ENCODE measurements around the gene BNC1. TPM values are rescaled to one million over a fixed set of nuclear protein-coding genes. Genes with fewer than 3 reads are reported as not detected.

BNC1 gene
- total RNA-seq, 1 donor from 2014 or later, result not detected

DNA sequence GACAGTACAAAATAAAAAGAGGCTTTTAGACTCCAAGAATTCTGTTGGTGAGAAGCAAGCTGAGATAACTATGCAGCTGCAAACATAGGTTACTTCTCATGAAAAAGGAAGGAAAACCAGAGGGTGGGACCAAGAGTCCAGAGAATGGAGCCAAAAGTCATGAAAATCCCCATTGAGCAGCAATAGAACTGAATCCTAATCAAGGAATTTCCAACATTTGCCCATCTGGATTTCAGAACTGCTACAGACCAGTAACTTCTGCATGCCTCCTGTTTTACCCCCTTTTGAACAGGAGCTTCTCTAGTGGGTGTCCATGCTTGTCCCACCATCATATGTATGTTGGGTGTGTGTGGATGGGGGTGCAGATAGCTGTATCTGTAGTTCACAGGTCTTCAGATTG lies 33.6 kb upstream of the BNC1 start:
- Mint-ChIP-seq H3K9me3 (no peaks in the 10 kb centered on the region), H3K36me3 (ENCODE audit: low read depth) (no peaks in the 10 kb centered on the region), H3K4me3 (no peak overlapping the region), H3K4me1 (no peaks in the 10 kb centered on the region), H3K27me3 (no peaks in the 10 kb centered on the region), H3K27ac (no peak overlapping the region)
- DNase-seq, result no peak
- intact Hi-C loops (cut with micrococcal nuclease), result no loop called here
- POLR2A ChIA-PET, result no interaction called here
- TF ChIP-seq CTCF (IDR thresholded peaks at IDR 0.05), result no peak
- no peak for ATAC-seq (ENCODE audit: low read depth)
- CTCF ChIA-PET, result no interaction called here

GRCh38 chr15:83312071-83312470 lies 27.6 kb upstream of the BNC1 start:
- ATAC-seq (ENCODE audit: low read depth) (no peak), DNase-seq (no peak)
- TF ChIP-seq CTCF (IDR thresholded peaks at IDR 0.05), result no peak
- POLR2A ChIA-PET, result no interaction called here
- Mint-ChIP-seq H3K27me3 (no peaks in the 10 kb centered on the region), H3K4me3 (no peak overlapping the region), H3K9me3 (no peaks in the 10 kb centered on the region), H3K27ac (no peak overlapping the region), H3K36me3 (ENCODE audit: low read depth) (no peaks in the 10 kb centered on the region), H3K4me1 (no peaks in the 10 kb centered on the region)
- CTCF ChIA-PET, result no interaction called here
- intact Hi-C loops (cut with micrococcal nuclease), result no loop called here

DNA sequence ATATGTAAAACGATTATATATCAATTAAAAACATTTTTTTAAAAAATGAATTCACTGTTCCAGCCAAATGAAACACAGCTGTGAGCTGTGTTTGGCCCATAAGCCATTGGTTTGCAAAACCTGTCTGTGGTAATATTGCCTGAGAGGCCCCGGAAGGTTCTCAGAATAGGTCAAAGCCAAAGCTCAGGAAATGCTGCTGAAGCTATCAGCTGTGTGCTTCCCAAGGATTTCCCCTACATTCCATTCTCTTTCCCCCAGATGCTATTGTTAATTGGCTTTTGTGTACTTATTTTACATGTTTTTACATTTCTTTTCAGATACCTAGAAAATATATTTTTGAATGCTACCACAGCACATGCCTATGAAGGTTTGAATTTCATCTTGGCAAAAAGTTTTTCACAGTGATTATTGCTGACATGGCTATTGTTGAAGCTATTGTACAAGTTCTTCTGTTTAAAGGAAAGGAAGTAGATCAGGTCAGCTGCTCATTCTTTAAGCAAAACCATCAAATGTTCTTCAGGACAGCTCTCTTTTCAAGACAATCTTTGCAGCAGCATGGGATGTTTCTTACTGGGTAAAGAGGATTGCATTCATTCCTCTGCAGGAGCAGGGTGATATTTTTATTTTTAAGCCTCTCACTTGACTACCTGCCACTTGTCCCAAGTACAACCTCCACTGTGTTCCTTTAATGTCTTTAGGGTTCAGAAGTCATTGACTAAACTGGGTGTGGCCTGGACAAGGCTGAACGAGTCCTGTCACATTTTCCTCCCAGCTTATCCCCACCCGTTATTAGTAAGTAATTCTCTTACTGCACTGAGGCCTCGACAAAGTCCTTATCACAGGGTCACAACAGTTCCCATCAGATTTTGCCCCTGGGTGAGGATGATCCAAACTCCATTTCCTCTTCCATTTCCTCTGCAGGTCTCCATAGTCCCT lies 26.3 kb upstream of the BNC1 start:
- ChIA-PET CTCF (interaction anchor here (0.6 kb wide), 1 partner anchor 13 kb away, joined by 3 read pairs; no protein-coding TSS in a partner anchor), POLR2A (no interaction called here)
- DNase-seq, result no peak
- Mint-ChIP-seq H3K27ac (no peak overlapping the region), H3K4me1 (no peaks in the 10 kb centered on the region), H3K36me3 (ENCODE audit: low read depth) (no peaks in the 10 kb centered on the region), H3K9me3 (no peaks in the 10 kb centered on the region), H3K4me3 (no peak overlapping the region), H3K27me3 (no peaks in the 10 kb centered on the region)
- intact Hi-C loops (cut with micrococcal nuclease), result no loop called here
- no peak for ATAC-seq (ENCODE audit: low read depth)
- TF ChIP-seq CTCF (IDR thresholded peaks at IDR 0.05), result no peak

- ChIA-PET CTCF (no interaction called here), POLR2A (no interaction called here)
- ATAC-seq (ENCODE audit: low read depth) (no peak), DNase-seq (no peak)
- H3K36me3 Mint-ChIP-seq (ENCODE audit: low read depth), result no peaks in the 10 kb centered on the region
- TF ChIP-seq CTCF (IDR thresholded peaks at IDR 0.05), result no peak
- H3K4me1 Mint-ChIP-seq, result no peaks in the 10 kb centered on the region
- intact Hi-C loops (cut with micrococcal nuclease), result no loop called here
- H3K27me3 Mint-ChIP-seq, result peaks cover 11% of the 10 kb centered on the region
- no peak overlapping the region for H3K27ac Mint-ChIP-seq
- no peak overlapping the region for H3K4me3 Mint-ChIP-seq
- no peaks in the 10 kb centered on the region for H3K9me3 Mint-ChIP-seq
These were observed 24.2 kb upstream of the BNC1 start for GRCh38 chr15:83308671-83309070.

DNA sequence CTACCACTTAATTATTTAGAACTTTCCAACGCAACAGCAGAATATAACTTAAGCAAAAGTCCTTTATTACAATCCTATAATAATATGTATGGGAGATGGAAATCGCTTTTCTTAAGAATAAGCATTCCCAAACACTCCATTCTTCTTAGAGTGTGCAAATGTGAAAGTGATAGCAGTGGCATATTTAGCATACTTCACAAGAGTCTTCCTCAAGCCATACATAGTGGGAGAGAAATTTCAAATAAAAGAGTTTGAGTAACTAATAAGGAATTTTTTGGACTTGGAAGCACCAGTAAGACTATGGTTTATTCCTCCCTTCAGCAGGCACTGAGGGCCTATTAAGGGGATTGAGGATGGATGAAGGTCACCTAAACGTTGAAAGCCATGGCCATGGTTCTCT lies 22.1 kb upstream of the BNC1 start:
- Mint-ChIP-seq H3K4me1 (no peaks in the 10 kb centered on the region), H3K36me3 (ENCODE audit: low read depth) (no peaks in the 10 kb centered on the region), H3K4me3 (no peak overlapping the region), H3K27ac (no peak overlapping the region), H3K27me3 (peaks cover 13% of the 10 kb centered on the region), H3K9me3 (no peaks in the 10 kb centered on the region)
- intact Hi-C loops (cut with micrococcal nuclease), result no loop called here
- ChIA-PET POLR2A (no interaction called here), CTCF (no interaction called here)
- ATAC-seq (ENCODE audit: low read depth) (no peak), DNase-seq (no peak)
- no peak for TF ChIP-seq CTCF (IDR thresholded peaks at IDR 0.05)
